GM10266 (cell line): ENCODE results near the gene IMP4.

Source experiments
- DNase-seq: peaks from one replicate; pipeline ENCODE4 v3.0.0; 2012; ENCODE audit errors: extremely low spot score
- TF ChIP-seq, protein P1 (sequence below): IDR thresholded peaks from 2 replicates; pipeline ENCODE4 v1.5.1; 2012; ENCODE audit warnings: mild to moderate bottlenecking, low read depth; ENCODE audit not compliant: control insufficient read depth, insufficient read depth; ENCODE audit errors: missing control alignments

The IMP4 gene

DNA sequence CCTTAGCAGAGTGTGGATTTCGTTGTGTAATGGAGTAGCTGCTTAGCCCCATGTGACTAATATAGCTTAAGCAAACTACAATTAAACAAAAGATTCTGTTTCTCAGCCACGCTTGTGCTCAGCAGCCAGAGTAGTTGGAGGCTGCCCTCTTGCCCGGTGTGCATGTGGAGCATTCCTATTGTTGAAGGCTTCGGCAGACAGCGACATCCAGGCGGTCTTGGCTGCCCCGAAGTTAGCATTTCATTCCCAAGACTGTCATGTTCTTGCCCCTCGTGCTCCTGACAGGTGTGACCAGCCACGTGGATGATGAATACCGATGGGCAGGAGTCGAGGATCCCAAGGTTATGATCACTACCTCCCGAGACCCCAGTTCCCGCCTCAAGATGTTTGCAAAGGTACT is 2.4 kb downstream of the IMP4 start:
- TF ChIP-seq, protein P1, sequence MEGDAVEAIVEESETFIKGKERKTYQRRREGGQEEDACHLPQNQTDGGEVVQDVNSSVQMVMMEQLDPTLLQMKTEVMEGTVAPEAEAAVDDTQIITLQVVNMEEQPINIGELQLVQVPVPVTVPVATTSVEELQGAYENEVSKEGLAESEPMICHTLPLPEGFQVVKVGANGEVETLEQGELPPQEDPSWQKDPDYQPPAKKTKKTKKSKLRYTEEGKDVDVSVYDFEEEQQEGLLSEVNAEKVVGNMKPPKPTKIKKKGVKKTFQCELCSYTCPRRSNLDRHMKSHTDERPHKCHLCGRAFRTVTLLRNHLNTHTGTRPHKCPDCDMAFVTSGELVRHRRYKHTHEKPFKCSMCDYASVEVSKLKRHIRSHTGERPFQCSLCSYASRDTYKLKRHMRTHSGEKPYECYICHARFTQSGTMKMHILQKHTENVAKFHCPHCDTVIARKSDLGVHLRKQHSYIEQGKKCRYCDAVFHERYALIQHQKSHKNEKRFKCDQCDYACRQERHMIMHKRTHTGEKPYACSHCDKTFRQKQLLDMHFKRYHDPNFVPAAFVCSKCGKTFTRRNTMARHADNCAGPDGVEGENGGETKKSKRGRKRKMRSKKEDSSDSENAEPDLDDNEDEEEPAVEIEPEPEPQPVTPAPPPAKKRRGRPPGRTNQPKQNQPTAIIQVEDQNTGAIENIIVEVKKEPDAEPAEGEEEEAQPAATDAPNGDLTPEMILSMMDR = no peak
- no peak for DNase-seq

DNA sequence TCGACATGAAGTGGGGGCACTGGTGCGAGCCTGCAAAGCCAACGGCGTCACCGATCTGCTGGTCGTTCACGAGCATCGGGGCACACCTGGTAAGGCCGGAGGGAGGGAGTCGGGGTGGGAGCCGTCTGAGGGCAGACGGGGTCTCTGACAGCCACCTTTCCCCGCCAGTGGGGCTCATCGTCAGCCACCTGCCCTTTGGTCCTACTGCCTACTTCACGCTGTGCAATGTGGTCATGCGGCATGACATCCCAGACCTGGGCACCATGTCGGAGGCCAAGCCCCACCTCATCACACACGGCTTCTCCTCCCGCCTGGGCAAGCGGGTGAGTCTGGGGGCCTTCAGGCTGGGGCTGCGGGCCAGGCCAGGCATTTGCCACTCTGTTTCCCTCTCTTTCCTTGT is 2.9 kb downstream of the IMP4 start:
- no peak for DNase-seq
- TF ChIP-seq, protein P1 = no peak

DNA sequence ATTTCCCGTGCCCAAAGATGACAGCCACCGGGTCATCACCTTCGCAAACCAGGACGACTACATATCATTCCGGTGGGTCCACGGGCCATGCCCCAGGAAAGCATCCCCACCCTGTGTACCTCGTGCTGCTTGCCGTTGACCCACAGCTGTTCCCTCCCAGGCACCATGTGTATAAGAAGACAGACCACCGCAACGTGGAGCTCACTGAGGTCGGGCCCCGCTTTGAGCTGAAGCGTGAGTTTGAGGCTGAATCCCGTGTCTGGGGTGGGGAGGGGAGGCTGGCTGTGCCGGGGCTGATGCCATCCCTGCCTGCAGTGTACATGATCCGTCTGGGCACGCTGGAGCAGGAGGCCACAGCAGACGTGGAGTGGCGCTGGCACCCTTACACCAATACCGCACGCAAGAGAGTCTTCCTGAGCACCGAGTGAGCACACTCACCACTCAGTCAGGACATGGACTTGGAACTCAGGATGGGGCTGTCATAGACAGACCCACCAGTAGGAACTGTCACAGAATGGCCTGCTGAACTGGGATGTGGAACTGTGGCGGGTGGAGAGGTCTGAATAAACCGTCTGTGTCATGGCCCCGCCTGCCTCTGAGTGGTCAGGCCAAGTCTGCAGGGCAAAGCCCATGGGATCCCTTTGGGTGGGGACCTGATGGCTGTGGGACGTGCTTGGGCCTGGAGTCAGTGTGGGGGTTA is 3.5 kb downstream of the IMP4 start:
- TF ChIP-seq, protein P1 = no peak
- DNase-seq = no peak

DNA sequence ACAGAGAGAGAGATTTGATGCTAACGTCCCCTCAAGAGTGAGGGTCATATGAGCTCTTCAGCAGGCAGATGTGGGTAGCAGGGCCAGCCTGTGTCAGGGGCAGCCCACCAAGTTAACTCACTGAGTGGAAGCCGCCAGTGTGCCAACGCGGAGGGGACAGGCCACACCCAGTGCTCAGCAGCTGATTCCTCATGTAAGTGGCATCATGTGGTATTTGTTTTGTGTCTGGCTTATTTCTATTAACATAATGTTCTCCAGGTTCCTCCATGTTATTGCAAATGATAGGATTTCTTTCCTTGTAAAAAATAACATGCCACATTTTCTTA is 4.0 kb downstream of the IMP4 start:
- no peak for DNase-seq
- TF ChIP-seq, protein P1 = no peak

DNA sequence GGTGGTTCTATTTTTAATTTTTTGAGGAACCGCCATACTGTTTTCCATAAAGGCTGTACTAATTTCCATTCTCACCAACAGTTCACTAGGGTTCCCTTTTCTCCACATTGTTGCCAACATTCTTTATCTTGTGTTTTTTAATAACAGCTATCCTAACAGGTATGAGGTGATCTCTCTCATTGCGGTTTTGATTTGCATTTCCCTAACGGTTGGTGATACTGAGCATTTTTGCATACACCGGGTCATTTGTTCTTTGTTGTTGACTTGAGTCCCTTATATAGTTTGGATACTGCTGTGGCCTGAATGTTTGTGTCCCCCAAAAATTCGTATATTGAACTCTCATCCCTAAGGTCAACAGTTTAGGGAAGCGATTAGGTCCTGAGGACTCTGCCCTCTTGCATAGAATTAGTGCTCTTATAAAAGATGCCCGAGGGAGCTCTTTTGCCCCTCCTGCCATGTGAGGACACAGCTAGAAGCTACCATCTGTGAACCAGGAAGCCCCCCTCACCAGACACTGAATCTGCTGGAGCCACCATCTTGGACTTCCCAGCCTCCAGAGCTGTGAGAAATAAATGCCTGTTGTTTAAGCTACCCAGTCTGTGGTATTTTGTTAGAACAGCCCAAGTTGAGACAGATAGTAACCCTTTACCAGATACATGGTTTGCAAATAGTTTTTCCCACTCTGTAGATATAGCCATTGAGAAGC is 4.7 kb downstream of the IMP4 start:
- no peak for DNase-seq
- TF ChIP-seq, protein P1 = no peak

DNA sequence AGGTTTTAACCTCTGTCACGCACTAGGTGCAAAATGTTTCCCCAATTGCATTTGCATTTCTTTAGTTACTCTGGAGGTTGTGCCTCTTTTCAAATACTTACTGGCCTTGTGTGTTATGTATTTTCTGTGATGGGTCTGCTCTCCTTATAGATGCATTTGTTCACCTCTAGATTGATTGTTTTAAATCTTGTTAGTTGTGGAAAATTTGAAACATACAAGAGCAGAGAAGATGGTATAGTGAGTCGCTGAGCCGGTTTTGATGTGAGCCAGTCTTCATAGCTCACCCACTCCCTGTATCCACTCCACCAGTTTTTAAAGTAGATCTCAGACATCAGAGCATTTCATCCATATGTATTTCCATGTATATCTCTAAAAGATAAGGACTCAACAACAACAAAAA is 6.5 kb downstream of the IMP4 start:
- DNase-seq = no peak
- TF ChIP-seq, protein P1 = no peak

DNA sequence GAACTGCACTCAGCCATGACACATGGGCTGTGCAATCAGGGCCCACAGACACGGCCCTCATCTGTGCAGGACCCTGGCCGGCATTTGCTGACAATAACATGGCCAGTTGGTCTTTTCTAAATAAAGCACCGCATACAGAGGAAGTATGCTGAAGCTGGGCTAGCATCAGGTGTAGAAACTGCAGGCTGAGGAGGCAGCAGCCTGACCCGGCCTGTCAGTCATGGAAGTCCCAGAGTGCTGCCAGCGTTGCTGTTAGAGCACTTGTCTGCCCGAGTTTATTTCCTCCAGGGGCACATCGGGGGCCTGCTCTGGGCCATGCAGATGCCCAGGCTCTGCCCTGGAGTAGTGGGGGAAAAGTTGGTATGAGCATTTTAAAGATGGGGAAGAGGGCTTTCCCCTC is 9.0 kb downstream of the IMP4 start:
- no peak for DNase-seq
- TF ChIP-seq, protein P1 = no peak
